ENCODE results near the gene IGF2. TPM values are rescaled to one million over a fixed set of nuclear protein-coding genes. Genes with fewer than 3 reads are reported as not detected.
A peak's percentile ranks its signal among the peaks of the same experiment; 100 is the strongest.

The IGF2 gene
- total and polyA plus RNA-seq, 5 donors, result 34.6 to 94.1 (median 53.7) TPM

- Histone ChIP-seq H3K27ac (ENCODE audit: low read length) (no peak overlapping the region), H3K9me3 (ENCODE audit: control insufficient read depth, low read length) (no peaks in the 10 kb centered on the region), H3K27me3 (ENCODE audit: control insufficient read depth, insufficient read depth) (no peaks in the 10 kb centered on the region), H3K4me1 (ENCODE audit: control insufficient read depth, insufficient read depth, low read length) (no peaks in the 10 kb centered on the region), H3K4me3 (ENCODE audit: low read length) (no peak overlapping the region)
- 95% methylated on average over 8 of the region's 8 CpGs for WGBS
- ATAC-seq (no peak), DNase-seq (no peak)
- intact Hi-C loops (cut with DNase I), result no loop called here
Measured at GRCh38 chr11:2107941-2108630, 31.1 kb downstream of the IGF2 start.

- no peaks in the 10 kb centered on the region for H3K9me3 ChIP-seq (ENCODE audit: control insufficient read depth, low read length)
- DNase-seq (no peak), ATAC-seq (no peak)
- H3K27me3 ChIP-seq (ENCODE audit: control insufficient read depth, insufficient read depth), result no peaks in the 10 kb centered on the region
- no peak overlapping the region for H3K27ac ChIP-seq (ENCODE audit: low read length)
- no peaks in the 10 kb centered on the region for H3K4me1 ChIP-seq (ENCODE audit: control insufficient read depth, insufficient read depth, low read length)
- intact Hi-C loops (cut with DNase I), result no loop called here
- no peak overlapping the region for H3K4me3 ChIP-seq (ENCODE audit: low read length)
- WGBS, result 80% methylated on average over 4 of the region's 4 CpGs
Measured at GRCh38 chr11:2107521-2107920, 31.7 kb downstream of the IGF2 start.

GRCh38 chr11:2106583-2107209 lies 32.5 kb downstream of the IGF2 start:
- Histone ChIP-seq H3K4me1 (ENCODE audit: control insufficient read depth, insufficient read depth, low read length) (no peaks in the 10 kb centered on the region), H3K4me3 (ENCODE audit: low read length) (no peak overlapping the region), H3K27me3 (ENCODE audit: control insufficient read depth, insufficient read depth) (no peaks in the 10 kb centered on the region), H3K9me3 (ENCODE audit: control insufficient read depth, low read length) (no peaks in the 10 kb centered on the region), H3K27ac (ENCODE audit: low read length) (no peak overlapping the region)
- WGBS, result 95% methylated on average over 1 of the region's 1 CpG
- intact Hi-C loops (cut with DNase I), result no loop called here
- no peak for ATAC-seq
- no peak for DNase-seq

- intact Hi-C loops (cut with DNase I), result no loop called here
- ATAC-seq (no peak), DNase-seq (no peak)
Measured at GRCh38 chr11:2105511-2105910, 33.7 kb downstream of the IGF2 start.

GRCh38 chr11:2104524-2105440 lies 34.4 kb downstream of the IGF2 start:
- H3K27me3 ChIP-seq (ENCODE audit: control insufficient read depth, insufficient read depth), result no peaks in the 10 kb centered on the region
- 90% methylated on average over 18 of the region's 18 CpGs for WGBS
- no peak overlapping the region for H3K27ac ChIP-seq (ENCODE audit: low read length)
- peaks cover 4% of the 10 kb centered on the region for H3K4me1 ChIP-seq (ENCODE audit: control insufficient read depth, insufficient read depth, low read length)
- intact Hi-C loops (cut with DNase I), result no loop called here
- ATAC-seq (no peak), DNase-seq (no peak)
- H3K9me3 ChIP-seq (ENCODE audit: control insufficient read depth, low read length), result no peaks in the 10 kb centered on the region
- H3K4me3 ChIP-seq (ENCODE audit: low read length), result no peak overlapping the region

More at GRCh38 chr11:2105511-2105910, 33.7 kb downstream of the IGF2 start:
- 94% methylated on average over 7 of the region's 7 CpGs for WGBS
- Histone ChIP-seq H3K9me3 (ENCODE audit: control insufficient read depth, low read length) (no peaks in the 10 kb centered on the region), H3K27me3 (ENCODE audit: control insufficient read depth, insufficient read depth) (no peaks in the 10 kb centered on the region), H3K4me3 (ENCODE audit: low read length) (no peak overlapping the region), H3K4me1 (ENCODE audit: control insufficient read depth, insufficient read depth, low read length) (peaks cover 3% of the 10 kb centered on the region), H3K27ac (ENCODE audit: low read length) (no peak overlapping the region)

- intact Hi-C loops (cut with DNase I), result no loop called here
- H3K9me3 ChIP-seq (ENCODE audit: control insufficient read depth, low read length), result no peaks in the 10 kb centered on the region
- ATAC-seq, result no peak
- 94% methylated on average over 25 of the region's 25 CpGs for WGBS
- no peak overlapping the region for H3K27ac ChIP-seq (ENCODE audit: low read length)
- H3K4me3 ChIP-seq (ENCODE audit: low read length), result no peak overlapping the region
- DNase-seq, result peak in 1 of 3 donors; percentile 50
- peaks cover 9% of the 10 kb centered on the region for H3K4me1 ChIP-seq (ENCODE audit: control insufficient read depth, insufficient read depth, low read length)
- no peaks in the 10 kb centered on the region for H3K27me3 ChIP-seq (ENCODE audit: control insufficient read depth, insufficient read depth)
Measured at GRCh38 chr11:2103668-2104523, 35.3 kb downstream of the IGF2 start.

GRCh38 chr11:2102883-2103213 lies 36.3 kb downstream of the IGF2 start:
- 59% methylated on average over 2 of the region's 2 CpGs for WGBS
- ATAC-seq, result no peak
- Histone ChIP-seq H3K27ac (ENCODE audit: low read length) (peak overlapping the region; percentile 49), H3K4me3 (ENCODE audit: low read length) (no peak overlapping the region), H3K9me3 (ENCODE audit: control insufficient read depth, low read length) (no peaks in the 10 kb centered on the region), H3K27me3 (ENCODE audit: control insufficient read depth, insufficient read depth) (no peaks in the 10 kb centered on the region), H3K4me1 (ENCODE audit: control insufficient read depth, insufficient read depth, low read length) (peaks cover 11% of the 10 kb centered on the region)
- DNase-seq, result no peak
- intact Hi-C loops (cut with DNase I), result no loop called here

GRCh38 chr11:2102132-2102882 lies 36.9 kb downstream of the IGF2 start:
- Histone ChIP-seq H3K9me3 (ENCODE audit: control insufficient read depth, low read length) (no peaks in the 10 kb centered on the region), H3K4me1 (ENCODE audit: control insufficient read depth, insufficient read depth, low read length) (peaks cover 14% of the 10 kb centered on the region), H3K27ac (ENCODE audit: low read length) (peak overlapping the region; percentile 19), H3K4me3 (ENCODE audit: low read length) (no peak overlapping the region), H3K27me3 (ENCODE audit: control insufficient read depth, insufficient read depth) (no peaks in the 10 kb centered on the region)
- intact Hi-C loops (cut with DNase I), result no loop called here
- DNase-seq (peak in 1 of 3 donors; percentile 46), ATAC-seq (peak in 1 of 2 donors; percentile 45)
- 77% methylated on average over 8 of the region's 8 CpGs for WGBS

- Histone ChIP-seq H3K27me3 (ENCODE audit: control insufficient read depth, insufficient read depth) (no peaks in the 10 kb centered on the region), H3K4me3 (ENCODE audit: low read length) (no peak overlapping the region), H3K27ac (ENCODE audit: low read length) (no peak overlapping the region), H3K9me3 (ENCODE audit: control insufficient read depth, low read length) (no peaks in the 10 kb centered on the region), H3K4me1 (ENCODE audit: control insufficient read depth, insufficient read depth, low read length) (peaks cover 20% of the 10 kb centered on the region)
- ATAC-seq, result no peak
- no peak for DNase-seq
- WGBS, result 91% methylated on average over 10 of the region's 10 CpGs
- intact Hi-C loops (cut with DNase I), result no loop called here
Measured at GRCh38 chr11:2101171-2101675, 38.0 kb downstream of the IGF2 start.
